AG09319 (cell line): ENCODE measurements around the gene EML6.

ENCODE experiments used
- DNase-seq: peaks from one replicate; pipeline ENCODE4 v3.0.0-alpha.2; 2010; ENCODE audit warnings: low read depth; ENCODE audit errors: extremely low read depth
- TF ChIP-seq, protein P1 (sequence below): IDR thresholded peaks from 2 replicates; pipeline ENCODE4 v1.5.1; 2011; ENCODE audit warnings: low read depth, mild to moderate bottlenecking, inconsistent platforms, low read length, moderate library complexity

Gene EML6

DNA sequence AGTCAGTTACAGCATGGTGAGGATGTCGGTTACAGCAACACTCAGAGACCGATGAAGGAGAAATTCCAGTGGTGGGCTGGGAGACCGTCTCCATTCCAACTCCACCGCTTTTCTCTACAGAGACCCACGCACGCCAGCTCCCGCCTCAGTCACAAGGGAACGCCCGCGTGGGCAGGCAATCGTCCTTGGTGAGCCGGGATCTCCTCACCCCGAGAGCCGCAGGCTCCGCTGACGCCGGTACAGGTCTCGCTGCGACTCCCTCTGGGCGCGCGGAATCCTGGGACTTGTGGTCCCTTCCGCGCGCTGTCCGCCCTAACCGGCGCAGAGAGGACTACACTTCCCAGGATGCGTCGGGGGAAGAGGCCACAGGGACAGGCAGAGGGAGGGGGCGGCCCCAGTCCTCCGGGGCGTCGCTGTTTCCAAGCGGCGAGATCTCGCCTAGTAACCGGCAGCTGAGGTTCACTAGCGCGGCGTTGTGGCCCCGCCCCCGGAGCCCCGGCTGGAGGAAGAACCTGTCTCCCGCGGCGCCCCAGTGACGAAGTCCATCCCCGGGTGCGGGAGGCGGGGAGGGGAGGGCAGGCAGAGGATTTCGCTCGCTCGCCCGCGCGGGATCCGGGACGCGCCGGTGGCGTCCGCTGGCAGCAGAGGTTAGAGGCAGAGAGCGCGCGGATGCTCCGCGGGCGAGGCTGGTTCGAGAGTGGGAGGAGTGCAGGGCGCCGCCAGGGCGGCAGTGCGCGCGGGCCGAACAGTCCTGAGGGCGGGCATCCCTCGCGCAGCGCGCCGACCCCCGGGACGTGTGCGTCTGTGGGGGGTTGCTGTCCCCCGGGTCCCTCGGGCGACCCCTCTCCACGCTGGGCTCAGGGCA, at the start of gene EML6:
TSS of gene EML6 (plus strand) at position 532 of the 865 bp plus-strand sequence. CDS start 1,400 bp downstream, outside the sequence.
- TF ChIP-seq, protein P1, sequence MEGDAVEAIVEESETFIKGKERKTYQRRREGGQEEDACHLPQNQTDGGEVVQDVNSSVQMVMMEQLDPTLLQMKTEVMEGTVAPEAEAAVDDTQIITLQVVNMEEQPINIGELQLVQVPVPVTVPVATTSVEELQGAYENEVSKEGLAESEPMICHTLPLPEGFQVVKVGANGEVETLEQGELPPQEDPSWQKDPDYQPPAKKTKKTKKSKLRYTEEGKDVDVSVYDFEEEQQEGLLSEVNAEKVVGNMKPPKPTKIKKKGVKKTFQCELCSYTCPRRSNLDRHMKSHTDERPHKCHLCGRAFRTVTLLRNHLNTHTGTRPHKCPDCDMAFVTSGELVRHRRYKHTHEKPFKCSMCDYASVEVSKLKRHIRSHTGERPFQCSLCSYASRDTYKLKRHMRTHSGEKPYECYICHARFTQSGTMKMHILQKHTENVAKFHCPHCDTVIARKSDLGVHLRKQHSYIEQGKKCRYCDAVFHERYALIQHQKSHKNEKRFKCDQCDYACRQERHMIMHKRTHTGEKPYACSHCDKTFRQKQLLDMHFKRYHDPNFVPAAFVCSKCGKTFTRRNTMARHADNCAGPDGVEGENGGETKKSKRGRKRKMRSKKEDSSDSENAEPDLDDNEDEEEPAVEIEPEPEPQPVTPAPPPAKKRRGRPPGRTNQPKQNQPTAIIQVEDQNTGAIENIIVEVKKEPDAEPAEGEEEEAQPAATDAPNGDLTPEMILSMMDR, result peak; percentile 3; the same call in 1 of the 2 replicates
- peak; percentile 93 for DNase-seq

DNA sequence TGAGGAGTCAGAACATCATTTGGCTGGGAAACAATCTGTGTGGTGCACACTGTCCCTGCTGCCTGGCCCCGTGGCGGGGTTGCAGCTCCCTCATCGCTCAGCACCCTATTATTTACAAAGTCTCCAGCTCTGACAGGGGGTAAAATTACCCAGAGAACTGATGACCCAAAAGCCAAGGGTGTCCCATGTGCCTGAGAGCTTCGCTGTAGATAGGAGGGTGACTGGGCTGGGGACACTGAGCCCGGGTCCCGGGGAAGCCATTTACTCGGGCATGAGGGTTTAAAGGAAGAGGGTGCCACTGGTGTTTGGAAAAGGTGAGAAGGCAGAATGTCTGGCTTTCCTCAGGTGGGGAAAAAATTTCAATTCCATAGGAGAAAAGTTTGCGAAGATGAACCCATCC, 48.2 kb upstream of the EML6 start:
- no peak for DNase-seq
- TF ChIP-seq, protein P1, result no peak

- no peak for DNase-seq
- TF ChIP-seq, protein P1, result no peak
Measured at GRCh38 chr2:54675738-54676137, 47.7 kb upstream of the EML6 start.

DNA sequence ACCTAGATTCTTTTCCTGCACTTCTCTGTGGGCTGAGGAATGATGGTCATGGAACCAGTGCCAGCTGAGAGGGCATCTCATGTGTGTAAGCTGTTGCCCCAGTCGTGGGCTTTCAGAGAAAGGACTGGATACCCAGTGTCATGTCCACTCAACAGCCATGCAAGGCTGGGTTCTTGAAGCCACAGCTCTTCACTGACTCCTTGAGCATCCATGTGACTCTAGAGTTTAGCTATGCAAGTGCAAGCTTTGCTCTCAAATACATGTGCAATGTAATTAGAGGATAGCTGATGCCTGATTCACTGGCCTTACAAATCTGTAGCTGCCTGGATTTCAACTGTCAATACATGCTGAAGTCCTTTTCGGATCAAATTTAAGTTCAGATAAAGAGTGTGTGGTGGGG, 46.8 kb upstream of the EML6 start:
- TF ChIP-seq, protein P1, result no peak
- no peak for DNase-seq

- TF ChIP-seq, protein P1, result no peak
- no peak for DNase-seq
Measured at GRCh38 chr2:54677476-54678265, 45.8 kb upstream of the EML6 start.

GRCh38 chr2:54678719-54679118, 44.7 kb upstream of the EML6 start:
- TF ChIP-seq, protein P1, result no peak
- DNase-seq, result no peak
